Transverse colon (tissue), 3 donors: ENCODE data around the gene KLK4.

ENCODE experiments used
- POLR2A ChIP-seq: fragments of 450-650 bp; IDR thresholded peaks from one replicate; pipeline ENCODE4 v1.6.1; 2016; ENCODE audit warnings: antibody characterized with exemption, mild to moderate bottlenecking, moderate library complexity
- TF ChIP-seq, protein P1 (sequence below), 5 experiments: fragments of 200-600 bp in 3 of 5; fragments of 450-650 bp in 2 of 5; sonication (generic) in 3 of 5; IDR thresholded peaks; 1 replicate in 2 of 5; 2 replicates in 3 of 5; pipeline ENCODE4 v1.5.1; 2016 to 2017; ENCODE audit warnings: antibody characterized with exemption in 5 of 5, inconsistent platforms in 3 of 5, mild to moderate bottlenecking in 2 of 5, moderate library complexity in 1 of 5

DNA sequence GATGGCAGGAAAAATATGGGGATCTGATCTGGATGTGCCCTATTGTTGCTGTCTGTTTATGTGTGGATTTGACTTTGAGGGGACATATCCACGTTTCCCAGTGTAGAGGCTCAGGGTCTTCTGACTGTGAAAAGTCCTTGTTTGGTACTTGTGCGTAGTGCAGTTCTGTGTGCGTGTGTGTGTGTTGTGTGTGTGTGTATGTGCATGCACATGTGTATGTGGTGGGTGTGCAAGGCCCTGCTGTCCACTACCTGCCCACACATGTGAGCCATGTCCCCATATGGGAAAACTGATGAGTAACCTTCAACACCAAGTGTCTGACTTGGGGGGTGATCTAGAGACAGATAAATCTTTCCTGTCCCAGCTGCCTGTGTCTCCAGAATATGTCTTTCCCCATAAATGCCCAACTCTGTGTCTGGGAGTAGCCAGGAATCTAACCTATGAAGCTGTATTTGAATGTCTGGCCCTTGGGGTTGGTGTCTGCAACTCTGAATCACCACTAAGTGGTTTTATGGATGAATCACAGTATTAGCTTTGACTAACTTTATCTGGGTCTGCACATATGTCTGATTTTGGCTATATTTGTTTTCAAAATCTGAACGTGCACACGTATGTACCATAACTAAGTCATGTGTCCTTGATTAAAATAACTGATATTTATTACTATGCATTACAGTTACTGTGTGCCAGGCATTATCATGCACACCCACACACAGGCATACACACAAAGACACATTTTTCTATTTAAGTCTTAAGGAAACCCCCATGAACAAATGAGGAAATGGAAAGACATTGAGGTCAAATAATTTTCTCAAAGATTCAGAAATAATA lies 20.6 kb downstream of the KLK4 start:
- TF ChIP-seq POLR2A, result no peak
- TF ChIP-seq, protein P1, sequence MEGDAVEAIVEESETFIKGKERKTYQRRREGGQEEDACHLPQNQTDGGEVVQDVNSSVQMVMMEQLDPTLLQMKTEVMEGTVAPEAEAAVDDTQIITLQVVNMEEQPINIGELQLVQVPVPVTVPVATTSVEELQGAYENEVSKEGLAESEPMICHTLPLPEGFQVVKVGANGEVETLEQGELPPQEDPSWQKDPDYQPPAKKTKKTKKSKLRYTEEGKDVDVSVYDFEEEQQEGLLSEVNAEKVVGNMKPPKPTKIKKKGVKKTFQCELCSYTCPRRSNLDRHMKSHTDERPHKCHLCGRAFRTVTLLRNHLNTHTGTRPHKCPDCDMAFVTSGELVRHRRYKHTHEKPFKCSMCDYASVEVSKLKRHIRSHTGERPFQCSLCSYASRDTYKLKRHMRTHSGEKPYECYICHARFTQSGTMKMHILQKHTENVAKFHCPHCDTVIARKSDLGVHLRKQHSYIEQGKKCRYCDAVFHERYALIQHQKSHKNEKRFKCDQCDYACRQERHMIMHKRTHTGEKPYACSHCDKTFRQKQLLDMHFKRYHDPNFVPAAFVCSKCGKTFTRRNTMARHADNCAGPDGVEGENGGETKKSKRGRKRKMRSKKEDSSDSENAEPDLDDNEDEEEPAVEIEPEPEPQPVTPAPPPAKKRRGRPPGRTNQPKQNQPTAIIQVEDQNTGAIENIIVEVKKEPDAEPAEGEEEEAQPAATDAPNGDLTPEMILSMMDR (IDR thresholded peaks at IDR 0.05), result no peak
